ENCODE measurements around the gene SCP2. TPM values are rescaled to one million over a fixed set of nuclear protein-coding genes. Genes with fewer than 3 reads are reported as not detected.

The SCP2 gene
- polyA plus RNA-seq, 1 of the 3 experiments (the other 2 are of a cell fraction): 49.5 TPM

DNA sequence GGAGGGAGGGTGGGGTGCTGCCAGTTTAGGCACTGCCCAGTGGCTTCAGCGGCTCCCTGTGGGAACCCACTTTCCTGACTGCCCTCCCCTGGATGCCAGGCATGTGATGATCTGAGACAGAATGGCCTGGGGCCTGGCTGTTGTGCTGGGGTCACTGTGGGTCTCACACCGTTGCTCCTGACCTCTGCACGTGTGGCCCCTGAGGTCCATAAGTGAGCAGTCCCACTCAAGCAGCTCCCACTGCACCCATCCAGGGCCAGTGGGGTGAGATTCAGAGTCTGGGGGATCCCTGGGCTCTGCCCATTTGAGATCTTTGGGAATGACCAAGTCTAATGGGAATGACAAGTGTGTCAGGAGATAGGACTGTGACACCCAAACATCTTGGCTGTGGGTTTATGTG lies 153.0 kb downstream of the SCP2 start:
- H3K9me2 ChIP-seq: no peaks in the 10 kb centered on the region
- no peaks in the 10 kb centered on the region for H3K36me3 ChIP-seq (replicated peaks in 1 of 2; ENCODE audit: control insufficient read depth in 1 of 2, insufficient read depth in 2 of 2, low read length in 1 of 2)
- no peak overlapping the region for H3K27ac ChIP-seq (ENCODE audit: low read depth in 2 of 2, low read length in 1 of 2)
- no peak overlapping the region for H3K4me2 ChIP-seq
- H2AFZ ChIP-seq (ENCODE audit: low read depth): no peak overlapping the region
- no peak overlapping the region for H3K4me3 ChIP-seq (ENCODE audit: low read depth in 2 of 2, low read length in 1 of 2)
- no peaks in the 10 kb centered on the region for H3K27me3 ChIP-seq (ENCODE audit: insufficient read depth)
- H4K20me1 ChIP-seq (ENCODE audit: insufficient read depth): no peaks in the 10 kb centered on the region
- no peaks in the 10 kb centered on the region for H3K9me3 ChIP-seq
- H3K79me2 ChIP-seq (ENCODE audit: insufficient read depth): no peaks in the 10 kb centered on the region
- TF ChIP-seq RCOR1 (IDR thresholded peaks at IDR 0.05; ENCODE audit: low read length) (no peak), MEF2A (IDR thresholded peaks at IDR 0.05; ENCODE audit: borderline replicate concordance, low read depth) (no peak), SIN3A (IDR thresholded peaks at IDR 0.05; ENCODE audit: borderline replicate concordance, low read depth, low read length) (no peak)
- WGBS (ENCODE audit: low lambda C conversion rate): 55% methylated on average over 2 of the region's 3 CpGs
- ChIA-PET CTCF (no interaction called here), POLR2A (no interaction called here)
- H3F3A ChIP-seq (replicated peaks; ENCODE audit: insufficient read depth): no peaks in the 10 kb centered on the region
- peaks cover 0 to 6% of the 10 kb centered on the region in 2 experiments; a peak in 1 of 4 replicates for H3K4me1 ChIP-seq (ENCODE audit: control insufficient read depth in 1 of 2, insufficient read depth in 2 of 2, low read depth in 1 of 2, low read length in 1 of 2)
- DNase-seq: no peak
- no peak overlapping the region for H3K9ac ChIP-seq

DNA sequence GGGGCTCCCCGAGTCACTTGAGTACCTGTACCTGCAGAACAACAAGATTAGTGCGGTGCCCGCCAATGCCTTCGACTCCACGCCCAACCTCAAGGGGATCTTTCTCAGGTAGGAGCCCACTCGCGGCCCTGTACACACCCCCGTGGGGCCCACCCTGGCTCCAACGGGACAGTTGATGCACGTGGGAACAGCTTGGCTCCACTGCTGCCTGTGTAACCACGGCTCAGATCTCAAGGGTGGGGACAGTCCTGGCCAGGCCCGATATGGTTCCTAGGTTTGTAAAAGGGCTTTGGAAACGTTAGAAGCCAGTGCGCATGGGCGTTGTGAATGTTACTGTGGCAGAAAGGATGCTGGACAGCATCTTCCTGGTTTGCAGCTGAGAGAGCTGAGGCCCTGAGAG lies 153.7 kb downstream of the SCP2 start:
- Histone ChIP-seq H3F3A (replicated peaks; ENCODE audit: insufficient read depth) (no peaks in the 10 kb centered on the region), H3K4me2 (no peak overlapping the region), H3K4me1 (ENCODE audit: control insufficient read depth in 1 of 2, insufficient read depth in 2 of 2, low read depth in 1 of 2, low read length in 1 of 2) (peaks cover 0 to 14% of the 10 kb centered on the region in 2 experiments; a peak in 1 of 4 replicates), H3K9me2 (no peaks in the 10 kb centered on the region), H2AFZ (ENCODE audit: low read depth) (no peak overlapping the region), H3K4me3 (ENCODE audit: low read depth in 2 of 2, low read length in 1 of 2) (no peak overlapping the region), H3K9ac (no peak overlapping the region), H3K36me3 (replicated peaks in 1 of 2; ENCODE audit: control insufficient read depth in 1 of 2, insufficient read depth in 2 of 2, low read length in 1 of 2) (no peaks in the 10 kb centered on the region), H3K9me3 (no peaks in the 10 kb centered on the region), H4K20me1 (ENCODE audit: insufficient read depth) (no peaks in the 10 kb centered on the region), H3K27me3 (ENCODE audit: insufficient read depth) (no peaks in the 10 kb centered on the region), H3K79me2 (ENCODE audit: insufficient read depth) (no peaks in the 10 kb centered on the region), H3K27ac (ENCODE audit: low read depth in 2 of 2, low read length in 1 of 2) (no peak overlapping the region)
- ChIA-PET CTCF (interaction anchor here (0.6 kb wide), 1 partner anchor 56 kb away, joined by 3 read pairs; no protein-coding TSS in a partner anchor), POLR2A (no interaction called here)
- no peak for TF ChIP-seq MEF2A (IDR thresholded peaks at IDR 0.05; ENCODE audit: borderline replicate concordance, low read depth)
- no peak for TF ChIP-seq ELF1 (IDR thresholded peaks at IDR 0.05)
- TF ChIP-seq NFIC (IDR thresholded peaks at IDR 0.05; ENCODE audit: borderline replicate concordance): no peak
- no peak for TF ChIP-seq SMC3 (IDR thresholded peaks at IDR 0.05; ENCODE audit: low read depth, low read length)
- no peak for TF ChIP-seq FOXJ3 (CRISPR knock-in tag; IDR thresholded peaks at IDR 0.05)
- TF ChIP-seq POLR2AphosphoS5 (IDR thresholded peaks at IDR 0.05; ENCODE audit: low read depth, low read length): no peak
- no peak for TF ChIP-seq EP300 (IDR thresholded peaks at IDR 0.05; ENCODE audit: borderline replicate concordance in 1 of 2, low read depth in 1 of 2, low read length in 1 of 2)
- TF ChIP-seq PBX3 (IDR thresholded peaks at IDR 0.05): no peak
- no peak for TF ChIP-seq TCF12 (IDR thresholded peaks at IDR 0.05)
- TF ChIP-seq GATA2 (CRISPR knock-in tag; IDR thresholded peaks at IDR 0.05): no peak
- TF ChIP-seq, protein P1, sequence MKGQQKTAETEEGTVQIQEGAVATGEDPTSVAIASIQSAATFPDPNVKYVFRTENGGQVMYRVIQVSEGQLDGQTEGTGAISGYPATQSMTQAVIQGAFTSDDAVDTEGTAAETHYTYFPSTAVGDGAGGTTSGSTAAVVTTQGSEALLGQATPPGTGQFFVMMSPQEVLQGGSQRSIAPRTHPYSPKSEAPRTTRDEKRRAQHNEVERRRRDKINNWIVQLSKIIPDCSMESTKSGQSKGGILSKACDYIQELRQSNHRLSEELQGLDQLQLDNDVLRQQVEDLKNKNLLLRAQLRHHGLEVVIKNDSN (IDR thresholded peaks at IDR 0.05; ENCODE audit: borderline replicate concordance, low read depth): no peak
- TF ChIP-seq, protein P2, sequence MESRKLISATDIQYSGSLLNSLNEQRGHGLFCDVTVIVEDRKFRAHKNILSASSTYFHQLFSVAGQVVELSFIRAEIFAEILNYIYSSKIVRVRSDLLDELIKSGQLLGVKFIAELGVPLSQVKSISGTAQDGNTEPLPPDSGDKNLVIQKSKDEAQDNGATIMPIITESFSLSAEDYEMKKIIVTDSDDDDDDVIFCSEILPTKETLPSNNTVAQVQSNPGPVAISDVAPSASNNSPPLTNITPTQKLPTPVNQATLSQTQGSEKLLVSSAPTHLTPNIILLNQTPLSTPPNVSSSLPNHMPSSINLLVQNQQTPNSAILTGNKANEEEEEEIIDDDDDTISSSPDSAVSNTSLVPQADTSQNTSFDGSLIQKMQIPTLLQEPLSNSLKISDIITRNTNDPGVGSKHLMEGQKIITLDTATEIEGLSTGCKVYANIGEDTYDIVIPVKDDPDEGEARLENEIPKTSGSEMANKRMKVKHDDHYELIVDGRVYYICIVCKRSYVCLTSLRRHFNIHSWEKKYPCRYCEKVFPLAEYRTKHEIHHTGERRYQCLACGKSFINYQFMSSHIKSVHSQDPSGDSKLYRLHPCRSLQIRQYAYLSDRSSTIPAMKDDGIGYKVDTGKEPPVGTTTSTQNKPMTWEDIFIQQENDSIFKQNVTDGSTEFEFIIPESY (IDR thresholded peaks at IDR 0.05; ENCODE audit: borderline replicate concordance, low read depth): no peak
- WGBS (ENCODE audit: low lambda C conversion rate): 85% methylated on average over 11 of the region's 15 CpGs
- no peak for DNase-seq

Measured in SK-N-SH (cell line).